ENCODE results near the gene ZNF550.

The ZNF550 gene

GRCh38 chr19:57559404-57560025, at the start of gene ZNF550:
Gene ZNF550 (minus strand): TSS chr19:57559863. CDS start chr19:57559682, 181 bp downstream.
- DNase-seq (ENCODE audit: low read depth in 2 of 3, low spot score in 1 of 3), result peak; percentile 75 to 85 (median 84)

- DNase-seq (ENCODE audit: low read depth in 2 of 3, low spot score in 1 of 3), result no peak
Observed at GRCh38 chr19:57606931-57607330, 47.3 kb upstream of the ZNF550 start.

- peak; percentile 78 to 89 (median 86) for DNase-seq (ENCODE audit: low read depth in 2 of 3, low spot score in 1 of 3)
Observed at GRCh38 chr19:57599761-57600383, 40.2 kb upstream of the ZNF550 start, which contains the start of gene ZNF530. Gene ZNF530 (plus strand): TSS chr19:57599885. CDS start chr19:57604346, 4,461 bp downstream.

- DNase-seq (ENCODE audit: low read depth in 2 of 3, low spot score in 1 of 3), result no peak
Observed at GRCh38 chr19:57599377-57599760, 39.7 kb upstream of the ZNF550 start.

GRCh38 chr19:57587529-57587928, 27.9 kb upstream of the ZNF550 start:
- no peak for DNase-seq (ENCODE audit: low read depth in 2 of 3, low spot score in 1 of 3)

- DNase-seq (ENCODE audit: low read depth in 2 of 3, low spot score in 1 of 3), result peak; percentile 74 to 76 (median 74)
Observed at GRCh38 chr19:57583521-57584416, 24.1 kb upstream of the ZNF550 start, which contains the start of gene ZIK1. Gene ZIK1 (plus strand): TSS chr19:57584145. CDS start chr19:57584357, 212 bp downstream.

- no peak for DNase-seq (ENCODE audit: low read depth in 2 of 3, low spot score in 1 of 3)
Observed at GRCh38 chr19:57583104-57583520, 23.4 kb upstream of the ZNF550 start.

- DNase-seq (ENCODE audit: low read depth in 2 of 3, low spot score in 1 of 3), result peak; percentile 90 to 94 (median 90)
Observed at GRCh38 chr19:57578487-57579205, 19.0 kb upstream of the ZNF550 start, which contains the start of gene ZNF416. Gene ZNF416 (minus strand): TSS chr19:57578911. CDS start chr19:57578704, 207 bp downstream.

- no peak for DNase-seq (ENCODE audit: low read depth in 2 of 3, low spot score in 1 of 3)
Observed at GRCh38 chr19:57576661-57577060, 17.0 kb upstream of the ZNF550 start.

GRCh38 chr19:57572415-57572947, 12.8 kb upstream of the ZNF550 start:
- DNase-seq (ENCODE audit: low read depth in 2 of 3, low spot score in 1 of 3), result no peak

- DNase-seq (ENCODE audit: low read depth in 2 of 3, low spot score in 1 of 3), result no peak
Observed at GRCh38 chr19:57570707-57571106, 11.0 kb upstream of the ZNF550 start.

GRCh38 chr19:57566396-57567265, 7.0 kb upstream of the ZNF550 start:
- DNase-seq (ENCODE audit: low read depth in 2 of 3, low spot score in 1 of 3), result no peak

GRCh38 chr19:57563547-57563946, 3.9 kb upstream of the ZNF550 start:
- no peak for DNase-seq (ENCODE audit: low read depth in 2 of 3, low spot score in 1 of 3)

- DNase-seq (ENCODE audit: low read depth in 2 of 3, low spot score in 1 of 3), result no peak
Observed at GRCh38 chr19:57560049-57560491, 407 bp upstream of the ZNF550 start.

- no peak for DNase-seq (ENCODE audit: low read depth in 2 of 3, low spot score in 1 of 3)
Observed at GRCh38 chr19:57559008-57559403, 657 bp downstream of the ZNF550 start.

- DNase-seq (ENCODE audit: low read depth in 2 of 3, low spot score in 1 of 3), result no peak
Observed at GRCh38 chr19:57558525-57558924, 1.1 kb downstream of the ZNF550 start.

- no peak for DNase-seq (ENCODE audit: low read depth in 2 of 3, low spot score in 1 of 3)
Observed at GRCh38 chr19:57557659-57558058, 2.0 kb downstream of the ZNF550 start.

GRCh38 chr19:57552432-57552831, 7.2 kb downstream of the ZNF550 start:
- no peak for DNase-seq (ENCODE audit: low read depth in 2 of 3, low spot score in 1 of 3)

- no peak for DNase-seq (ENCODE audit: low read depth in 2 of 3, low spot score in 1 of 3)
Observed at GRCh38 chr19:57546513-57546912, 13.2 kb downstream of the ZNF550 start.
